NCI-H1417 (cell line): ENCODE results near the gene CBLN3.

Source experiments
- DNase-seq, 3 experiments: peaks; one replicate each; lab custom pipeline; 2025; lab: John Stamatoyannopoulos, UW

The CBLN3 gene

GRCh38 chr14:24426150-24426911 lies 3.1 kb downstream of the CBLN3 start:
- no peak for DNase-seq

- DNase-seq: peak in 1 of 3 experiments; percentile 42
Measured at GRCh38 chr14:24425704-24426103, 3.8 kb downstream of the CBLN3 start.

- DNase-seq: no peak
Measured at GRCh38 chr14:24422694-24423601, 6.5 kb downstream of the CBLN3 start.

GRCh38 chr14:24422261-24422660 lies 7.2 kb downstream of the CBLN3 start:
- DNase-seq: no peak

- no peak for DNase-seq
Measured at GRCh38 chr14:24418492-24418873, 11.0 kb downstream of the CBLN3 start.

- no peak for DNase-seq
Measured at GRCh38 chr14:24417832-24418491, 11.5 kb downstream of the CBLN3 start.

GRCh38 chr14:24416932-24417619 lies 12.4 kb downstream of the CBLN3 start:
- DNase-seq: no peak

- DNase-seq: no peak
Measured at GRCh38 chr14:24416254-24416931, 13.1 kb downstream of the CBLN3 start.

- DNase-seq: no peak
Measured at GRCh38 chr14:24415421-24416253, 13.8 kb downstream of the CBLN3 start.

GRCh38 chr14:24414732-24415420 lies 14.6 kb downstream of the CBLN3 start:
- no peak for DNase-seq

GRCh38 chr14:24414077-24414476 lies 15.4 kb downstream of the CBLN3 start:
- no peak for DNase-seq

- peak; percentile 32 to 67 (median 63) for DNase-seq
Measured at GRCh38 chr14:24411443-24412389, 17.8 kb downstream of the CBLN3 start.

- no peak for DNase-seq
Measured at GRCh38 chr14:24409956-24410355, 19.5 kb downstream of the CBLN3 start.

GRCh38 chr14:24409192-24409591 lies 20.3 kb downstream of the CBLN3 start:
- no peak for DNase-seq

GRCh38 chr14:24408764-24409163 lies 20.7 kb downstream of the CBLN3 start:
- no peak for DNase-seq

GRCh38 chr14:24407608-24408325 lies 21.7 kb downstream of the CBLN3 start:
- no peak for DNase-seq

- DNase-seq: no peak
Measured at GRCh38 chr14:24406416-24406815, 23.1 kb downstream of the CBLN3 start.

- DNase-seq: no peak
Measured at GRCh38 chr14:24404814-24405213, 24.7 kb downstream of the CBLN3 start.
